ENCODE results near the gene MARS1. TPM values are rescaled to one million over a fixed set of nuclear protein-coding genes. Genes with fewer than 3 reads are reported as not detected.
"Not testable (repeated sequence)": the region's sequence is repeated elsewhere in the genome, so short reads cannot be mapped to it uniquely, and the experiment has no call there.

The MARS1 gene
- polyA plus RNA-seq, 3 donors: 31.7 to 67.0 (median 42.7) TPM

DNA sequence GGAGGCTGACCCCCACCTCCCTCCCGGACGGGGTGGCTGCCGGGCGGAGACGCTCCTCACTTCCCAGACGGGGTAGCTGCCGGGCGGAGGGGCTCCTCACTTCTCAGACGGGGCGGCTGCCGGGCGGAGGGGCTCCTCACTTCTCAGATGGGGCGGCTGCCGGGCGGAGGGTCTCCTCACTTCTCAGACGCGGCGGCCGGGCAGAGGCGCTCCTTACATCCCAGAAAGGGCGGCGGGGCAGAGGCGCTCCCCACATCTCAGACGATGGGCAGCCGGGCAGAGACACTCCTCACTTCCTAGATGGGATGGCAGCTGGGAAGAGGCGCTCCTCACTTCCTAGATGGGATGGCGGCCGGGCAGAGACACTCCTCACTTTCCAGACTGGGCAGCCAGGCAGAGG lies 19.9 kb downstream of the MARS1 start:
- WGBS, 3 donors: 98 to 100% (median 98%) methylated on average over 11 to 20 of the region's 28 CpGs

GRCh38 chr12:57511161-57511560 lies 23.3 kb downstream of the MARS1 start:
- 97 to 99% (median 97%) methylated on average over 4 of the region's 4 CpGs for WGBS, 3 donors
- no peak overlapping the region for H3K27ac ChIP-seq (ENCODE audit: low read depth, low read length)

More for the DNA sequence above, 19.9 kb downstream of the MARS1 start:
- H3K27ac ChIP-seq (ENCODE audit: low read depth, low read length): not testable (repeated sequence)

DNA sequence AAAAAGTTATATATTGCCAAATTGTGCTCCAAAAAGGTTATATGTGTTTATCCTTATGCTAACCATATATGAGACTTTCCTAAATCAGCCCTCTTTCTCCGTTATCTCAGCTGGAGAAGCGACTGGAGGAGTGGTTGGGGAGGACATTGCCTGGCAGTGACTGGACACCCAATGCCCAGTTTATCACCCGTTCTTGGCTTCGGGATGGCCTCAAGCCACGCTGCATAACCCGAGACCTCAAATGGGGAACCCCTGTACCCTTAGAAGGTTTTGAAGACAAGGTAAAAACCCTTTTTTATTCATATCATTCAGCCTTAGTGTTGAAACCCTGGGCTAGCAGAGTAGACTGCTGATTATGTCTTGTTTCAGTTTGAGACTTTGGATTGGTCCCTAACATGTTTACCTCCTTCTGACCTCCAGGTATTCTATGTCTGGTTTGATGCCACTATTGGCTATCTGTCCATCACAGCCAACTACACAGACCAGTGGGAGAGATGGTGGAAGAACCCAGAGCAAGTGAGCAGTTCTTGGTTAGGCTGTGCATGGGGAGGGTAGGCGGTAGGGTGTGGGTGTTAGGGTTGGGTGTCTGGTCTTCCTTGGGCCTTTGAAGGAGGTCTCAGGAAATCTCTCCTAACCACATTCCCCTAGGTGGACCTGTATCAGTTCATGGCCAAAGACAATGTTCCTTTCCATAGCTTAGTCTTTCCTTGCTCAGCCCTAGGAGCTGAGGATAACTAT lies 23.9 kb downstream of the MARS1 start:
- no peak overlapping the region for H3K27ac ChIP-seq (ENCODE audit: low read depth, low read length)
- WGBS, 3 donors: 92 to 98% (median 97%) methylated on average over 7 of the region's 7 CpGs

DNA sequence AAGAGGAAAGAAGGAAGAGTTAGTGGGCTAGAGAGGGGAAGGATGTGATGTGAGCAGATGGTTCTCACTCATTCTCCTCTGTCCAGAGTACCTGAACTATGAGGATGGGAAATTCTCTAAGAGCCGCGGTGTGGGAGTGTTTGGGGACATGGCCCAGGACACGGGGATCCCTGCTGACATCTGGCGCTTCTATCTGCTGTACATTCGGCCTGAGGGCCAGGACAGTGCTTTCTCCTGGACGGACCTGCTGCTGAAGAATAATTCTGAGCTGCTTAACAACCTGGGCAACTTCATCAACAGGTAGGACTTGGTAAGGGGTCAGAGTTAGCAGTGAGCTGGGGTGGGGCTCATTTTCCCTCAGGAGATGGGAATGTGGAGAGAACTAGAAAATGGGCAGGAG lies 24.8 kb downstream of the MARS1 start:
- WGBS, 3 donors: 91 to 94% (median 92%) methylated on average over 6 of the region's 6 CpGs
- no peak overlapping the region for H3K27ac ChIP-seq (ENCODE audit: low read depth, low read length)

GRCh38 chr12:57513266-57513665 lies 25.4 kb downstream of the MARS1 start:
- H3K27ac ChIP-seq (ENCODE audit: low read depth, low read length): no peak overlapping the region
- 95 to 99% (median 97%) methylated on average over 5 of the region's 5 CpGs for WGBS, 3 donors

DNA sequence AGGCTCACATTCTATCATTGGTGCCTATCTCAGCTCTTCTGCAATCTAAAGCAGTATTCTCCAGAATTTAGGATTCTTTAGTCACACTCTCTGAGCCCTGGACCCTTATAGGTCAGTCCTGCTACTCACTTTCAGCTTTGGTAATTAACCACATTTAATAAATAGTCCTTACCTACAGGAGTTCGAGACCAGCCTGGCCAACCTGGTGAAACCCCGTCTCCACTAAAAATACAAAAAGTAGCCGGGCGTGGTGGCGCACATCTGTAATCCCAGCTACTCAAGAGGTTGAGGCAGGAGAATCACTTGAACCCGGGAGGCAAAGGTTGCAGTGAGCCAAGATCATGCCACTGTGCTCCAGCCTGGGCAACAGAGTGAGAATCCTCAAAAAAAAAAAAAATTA lies 25.8 kb downstream of the MARS1 start:
- 90 to 96% (median 93%) methylated on average over 6 of the region's 6 CpGs for WGBS, 3 donors

GRCh38 chr12:57514246-57514645 lies 26.4 kb downstream of the MARS1 start:
- not testable (repeated sequence) for H3K27ac ChIP-seq (ENCODE audit: low read depth, low read length)
- WGBS, 3 donors: 68 to 93% (median 93%) methylated on average over 9 of the region's 9 CpGs

More for the DNA sequence above, 25.8 kb downstream of the MARS1 start:
- H3K27ac ChIP-seq (ENCODE audit: low read depth, low read length): not testable (repeated sequence)

- WGBS, 3 donors: 69 to 87% (median 86%) methylated on average over 9 of the region's 9 CpGs
- H3K27ac ChIP-seq (ENCODE audit: low read depth, low read length): no peak overlapping the region
Measured at GRCh38 chr12:57514720-57515407, 27.0 kb downstream of the MARS1 start.

DNA sequence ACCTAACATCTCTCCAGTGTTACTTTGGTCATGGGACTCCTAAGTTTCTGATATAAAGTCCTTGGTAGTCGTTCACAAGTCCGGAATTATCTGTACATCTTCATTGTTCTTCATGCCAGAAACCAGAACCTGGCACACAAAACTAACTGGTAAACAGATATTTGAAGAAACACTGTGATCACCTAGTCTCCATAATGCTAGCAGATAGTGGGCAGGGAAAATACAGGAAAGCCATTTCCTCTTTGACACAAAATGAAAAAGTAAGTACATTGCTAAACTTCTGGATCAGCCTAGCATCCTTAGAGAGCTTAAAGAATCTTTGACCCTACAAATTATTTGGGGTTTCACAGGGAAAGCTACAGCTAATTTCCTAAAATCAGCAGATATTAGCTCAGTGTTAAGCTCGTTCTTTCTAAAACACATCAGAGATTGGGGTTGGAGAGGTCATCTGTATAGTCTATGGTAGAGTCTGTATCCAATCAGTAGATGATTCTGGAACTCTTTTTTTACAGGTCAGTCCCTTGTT lies 27.6 kb downstream of the MARS1 start:
- no peak overlapping the region for H3K27ac ChIP-seq (ENCODE audit: low read depth, low read length)
- 45 to 79% (median 74%) methylated on average over 3 of the region's 3 CpGs for WGBS, 3 donors

DNA sequence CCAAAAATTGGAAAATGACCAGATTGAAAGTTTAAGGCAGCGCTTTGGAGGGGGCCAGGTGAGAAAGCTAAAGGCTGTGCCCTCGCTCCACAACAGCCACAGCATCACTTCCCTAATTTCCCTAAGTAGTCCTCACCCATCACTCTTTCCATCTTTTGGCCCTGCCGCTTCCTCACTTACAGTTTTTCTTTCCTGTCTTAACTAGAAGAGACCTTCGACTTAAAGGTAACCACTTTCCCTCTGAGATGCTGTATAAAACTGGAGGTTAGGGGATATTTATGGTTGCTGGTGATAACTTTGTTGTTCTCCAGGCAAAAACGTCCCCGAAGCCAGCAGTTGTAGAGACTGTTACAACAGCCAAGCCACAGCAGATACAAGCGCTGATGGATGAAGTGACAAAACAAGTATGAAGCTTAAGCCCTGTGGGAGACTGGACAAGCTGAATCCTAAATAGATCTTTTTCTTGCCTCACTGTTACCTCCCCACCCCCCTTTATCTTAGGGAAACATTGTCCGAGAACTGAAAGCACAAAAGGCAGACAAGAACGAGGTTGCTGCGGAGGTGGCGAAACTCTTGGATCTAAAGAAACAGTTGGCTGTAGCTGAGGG lies 28.2 kb downstream of the MARS1 start:
- WGBS, 3 donors: 78 to 80% (median 80%) methylated on average over 11 of the region's 11 CpGs
- no peak overlapping the region for H3K27ac ChIP-seq (ENCODE audit: low read depth, low read length)

- 82 to 83% (median 82%) methylated on average over 11 of the region's 11 CpGs for WGBS, 3 donors
- no peak overlapping the region for H3K27ac ChIP-seq (ENCODE audit: low read depth, low read length)
Measured at GRCh38 chr12:57516617-57517153, 28.8 kb downstream of the MARS1 start.

DNA sequence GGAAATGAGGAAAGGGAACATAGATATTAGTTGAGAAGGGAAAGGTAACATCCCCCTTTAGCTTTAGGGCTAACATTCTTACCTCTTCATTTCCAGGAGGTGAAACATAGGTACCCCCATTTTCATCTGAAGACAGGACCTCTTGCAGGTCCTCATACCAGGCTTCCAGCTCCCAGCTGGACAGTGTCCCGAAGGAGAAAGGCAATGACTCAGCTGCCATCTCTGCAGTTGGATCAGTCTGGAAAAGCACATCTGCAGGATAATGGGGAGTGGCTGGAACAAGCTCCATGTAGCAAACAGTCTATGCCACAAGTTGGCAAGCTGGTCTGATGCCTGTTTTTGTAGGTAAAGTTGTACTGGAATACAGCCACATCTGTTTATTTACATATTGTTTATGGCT lies 29.3 kb downstream of the MARS1 start:
- 48 to 79% (median 63%) methylated on average over 1 of the region's 1 CpG for WGBS, 3 donors
- H3K27ac ChIP-seq (ENCODE audit: low read depth, low read length): no peak overlapping the region

- 80 to 87% (median 86%) methylated on average over 10 of the region's 10 CpGs for WGBS, 3 donors
- not testable (repeated sequence) for H3K27ac ChIP-seq (ENCODE audit: low read depth, low read length)
Measured at GRCh38 chr12:57517718-57518117, 29.9 kb downstream of the MARS1 start.

- H3K27ac ChIP-seq (ENCODE audit: low read depth, low read length): no peak overlapping the region
- 45 to 56% (median 48%) methylated on average over 8 of the region's 8 CpGs for WGBS, 3 donors
Measured at GRCh38 chr12:57518176-57518919, 30.5 kb downstream of the MARS1 start.

DNA sequence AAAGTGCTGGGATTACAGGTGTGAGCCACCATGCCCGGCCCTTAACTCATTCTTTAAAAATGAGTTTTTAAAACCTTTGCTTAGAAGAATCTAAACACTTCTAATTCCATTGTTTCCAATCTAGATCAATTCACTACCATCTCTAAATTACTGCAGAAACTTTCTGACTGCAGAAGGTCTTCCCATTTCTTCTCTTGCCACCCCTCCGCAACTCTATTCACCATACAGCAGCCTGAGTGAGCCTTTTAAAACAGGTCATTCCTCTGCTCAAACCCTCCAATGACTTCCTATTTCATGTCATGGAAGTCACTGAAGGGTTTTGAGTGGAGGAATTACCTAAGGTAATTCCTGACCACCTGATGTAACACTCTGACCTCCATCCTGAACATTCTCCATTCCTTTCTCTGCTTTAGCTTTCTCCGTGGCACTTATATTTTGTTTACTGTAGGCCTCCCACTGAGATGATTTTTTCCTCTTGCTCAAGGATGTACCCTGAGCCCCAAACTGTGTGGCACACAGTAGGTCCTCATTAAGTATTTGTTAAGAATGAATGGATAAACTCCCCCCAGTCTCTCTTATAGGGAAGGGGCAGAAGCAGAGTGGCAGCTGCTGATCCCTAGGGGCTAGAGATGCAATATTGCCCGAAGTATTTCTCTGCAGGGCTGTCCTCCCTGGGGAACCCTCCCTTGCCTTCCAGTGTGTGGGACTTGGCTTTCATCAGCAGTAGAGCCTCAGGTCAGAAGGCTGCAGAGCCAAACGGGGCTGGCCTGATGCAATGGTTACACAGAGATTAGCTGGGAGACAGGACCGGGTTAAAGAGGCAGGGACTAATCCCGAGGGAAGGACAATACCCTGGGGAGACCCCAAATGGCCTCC lies 31.3 kb downstream of the MARS1 start:
- peak overlapping the region; percentile 86 for H3K27ac ChIP-seq (ENCODE audit: low read depth, low read length)
- WGBS, 3 donors: 16 to 29% (median 26%) methylated on average over 7 of the region's 7 CpGs

- 0 to 1% (median 1%) methylated on average over 8 of the region's 8 CpGs for WGBS, 3 donors
- H3K27ac ChIP-seq (ENCODE audit: low read depth, low read length): peak overlapping the region; percentile 86
Measured at GRCh38 chr12:57519796-57520052, 31.9 kb downstream of the MARS1 start.

GRCh38 chr12:57520053-57520818 lies 32.4 kb downstream of the MARS1 start, which contains the start of gene DDIT3:
TSS of gene DDIT3 (minus strand) at chr12:57520514. CDS start at chr12:57517406, 3,108 bp downstream.
- peak within 1 kb of the TSS; percentile 98 for H3K27ac ChIP-seq (ENCODE audit: low read depth, low read length)
- WGBS, 3 donors: 0 to 1% (median 0%) methylated on average over 44 to 52 of the region's 52 CpGs

Measured in adipose tissue (tissue), 3 donors.